CD14-positive monocyte (primary cell): ENCODE data around the gene PLCD3. TPM values are rescaled to one million over a fixed set of nuclear protein-coding genes. Genes with fewer than 3 reads are reported as not detected.

ENCODE experiments used
- DNase-seq, 3 donors: peaks; one replicate each; pipeline ENCODE4 v3.0.0-alpha.2; 2011 to 2022
- H2AFZ ChIP-seq: 2 replicates; pipeline ENCODE4 v1.6.0; 2012; ENCODE audit warnings: mild to moderate bottlenecking, low read depth, low read length, inconsistent platforms; ENCODE audit not compliant: insufficient read depth, poor library complexity, severe bottlenecking
- H3K27ac ChIP-seq, 2 donors: 1 replicate in 1 of 2; 2 replicates in 1 of 2; pipeline ENCODE4 v1.5.1; 2012 to 2013; ENCODE audit warnings: low read length in 2 of 2, control low read depth in 1 of 2, inconsistent platforms in 1 of 2, low read depth in 1 of 2, mild to moderate bottlenecking in 1 of 2
- H3K27me3 ChIP-seq, 2 donors: one replicate each; pipeline versions ENCODE4 v1.6.0 to v1.6.1; 2011 to 2013; ENCODE audit warnings: low read length in 2 of 2; ENCODE audit not compliant: control insufficient read depth in 2 of 2, insufficient read depth in 2 of 2
- H3K36me3 ChIP-seq, 2 donors: replicated peaks in 1 of 2; 1 replicate in 1 of 2; 2 replicates in 1 of 2; pipeline versions ENCODE4 v1.5.1 to v1.6.1; 2012 to 2013; ENCODE audit warnings: low read length in 2 of 2, control low read depth in 1 of 2, inconsistent platforms in 1 of 2, mild to moderate bottlenecking in 1 of 2; ENCODE audit not compliant: insufficient read depth in 2 of 2, control insufficient read depth in 1 of 2
- H3K4me1 ChIP-seq, 2 donors: 1 replicate in 1 of 2; 2 replicates in 1 of 2; pipeline versions ENCODE4 v1.5.1 to v1.6.1; 2012 to 2013; ENCODE audit warnings: low read length in 2 of 2, control low read depth in 1 of 2, inconsistent platforms in 1 of 2, mild to moderate bottlenecking in 1 of 2, moderate library complexity in 1 of 2; ENCODE audit not compliant: insufficient read depth in 2 of 2, control insufficient read depth in 1 of 2
- H3K4me2 ChIP-seq: replicated peaks from 2 replicates; pipeline ENCODE3; 2012; ENCODE audit warnings: low read length, moderate library complexity, mild to moderate bottlenecking; ENCODE audit not compliant: poor library complexity, severe bottlenecking; ENCODE audit errors: extremely low read depth
- H3K4me3 ChIP-seq, 3 experiments: fragments of 200-600 bp in 1 of 3; sonication (generic) in 1 of 3; replicated peaks in 1 of 3; 1 replicate in 2 of 3; 2 replicates in 1 of 3; pipeline ENCODE4 v1.5.1; 2011 to 2013; ENCODE audit warnings: low read length in 3 of 3, mild to moderate bottlenecking in 3 of 3, control low read depth in 2 of 3, low read depth in 2 of 3, inconsistent platforms in 1 of 3, moderate library complexity in 1 of 3
- H3K79me2 ChIP-seq: 2 replicates; pipeline ENCODE4 v1.6.0; 2012; ENCODE audit warnings: mild to moderate bottlenecking, control low read depth, inconsistent platforms, low read length, moderate library complexity; ENCODE audit not compliant: insufficient read depth
- H3K9ac ChIP-seq: 2 replicates; pipeline ENCODE4 v1.6.0; 2017; ENCODE audit warnings: low read length, mild to moderate bottlenecking; ENCODE audit not compliant: insufficient read depth, poor library complexity, severe bottlenecking
- H3K9me3 ChIP-seq, 2 donors: replicated peaks in 1 of 2; 1 replicate in 1 of 2; 2 replicates in 1 of 2; pipeline versions ENCODE4 v1.5.1 to v1.6.1; 2012 to 2013; ENCODE audit warnings: low read length in 2 of 2, control low read depth in 1 of 2; ENCODE audit not compliant: control insufficient read depth in 1 of 2, insufficient read depth in 1 of 2
- H4K20me1 ChIP-seq: 2 replicates; pipeline ENCODE4 v1.6.0; 2012; ENCODE audit warnings: mild to moderate bottlenecking, low read length, control low read depth, moderate library complexity; ENCODE audit not compliant: insufficient read depth
- H3K27ac Mint-ChIP-seq, 7 donors: one replicate each; pipeline ENCODE4 v1.8.0; 2020; ENCODE audit warnings: mild to moderate bottlenecking in 7 of 7, mixed read lengths in 7 of 7, moderate library complexity in 6 of 7, inconsistent platforms in 2 of 7
- H3K27me3 Mint-ChIP-seq, 3 donors: one replicate each; pipeline ENCODE4 v1.8.0; 2021 to 2022; ENCODE audit warnings: low read depth in 3 of 3, mild to moderate bottlenecking in 3 of 3, mixed read lengths in 3 of 3, moderate library complexity in 3 of 3, inconsistent platforms in 1 of 3
- H3K36me3 Mint-ChIP-seq, 2 donors: one replicate each; pipeline ENCODE4 v1.8.0; 2020; ENCODE audit warnings: mixed read lengths in 2 of 2, inconsistent platforms in 1 of 2, mild to moderate bottlenecking in 1 of 2
- H3K4me1 Mint-ChIP-seq: one replicate; pipeline ENCODE4 v1.8.0; 2020; ENCODE audit warnings: mild to moderate bottlenecking, mixed read lengths
- H3K4me3 Mint-ChIP-seq, 2 donors: one replicate each; pipeline ENCODE4 v1.8.0; 2020; ENCODE audit warnings: mild to moderate bottlenecking in 2 of 2, mixed read lengths in 2 of 2, moderate library complexity in 1 of 2
- H3K9me3 Mint-ChIP-seq, 7 donors: one replicate each; pipeline ENCODE4 v1.8.0; 2020 to 2022; ENCODE audit warnings: mixed read lengths in 7 of 7, mild to moderate bottlenecking in 6 of 7, moderate library complexity in 6 of 7, inconsistent platforms in 2 of 7
- CTCF ChIP-seq: fragments of 200-600 bp; IDR thresholded peaks from one replicate; pipeline ENCODE4 v1.8.0; 2022; ENCODE audit warnings: antibody characterized with exemption, mild to moderate bottlenecking
- WGBS: methylation state at CpG from one replicate; pipeline ENCODE4 v1.1.5; 2013; ENCODE audit warnings: missing lambda C conversion rate; ENCODE audit not compliant: insufficient coverage; 5-methylcytosine and 5-hydroxymethylcytosine counted together
- intact Hi-C, 2 donors: fragments of 100-400 bp; cut with micrococcal nuclease; formaldehyde crosslinking; loops; one replicate each; pipeline versions ENCODE4 v1.15.0 to v1.15.1; 2023
- polyA plus RNA-seq, 3 donors: library from polyadenylated mRNA; depleted of rRNA in 1 of 3; unstranded in 2 of 3; stranded (reverse) in 1 of 3; fragments of 300-500 nt in 2 of 3; fragments of >200 nt in 1 of 3; fragmentation: Illumina TruSeq in 2 of 3; gene quantifications; 1 replicate in 2 of 3; 2 replicates in 1 of 3; pipeline ENCODE4 v1.2.3, GENCODE V29; 2012 to 2021

Gene PLCD3
- polyA plus RNA-seq, 3 donors: 0.97 to 25.8 (median 2.5) TPM

DNA sequence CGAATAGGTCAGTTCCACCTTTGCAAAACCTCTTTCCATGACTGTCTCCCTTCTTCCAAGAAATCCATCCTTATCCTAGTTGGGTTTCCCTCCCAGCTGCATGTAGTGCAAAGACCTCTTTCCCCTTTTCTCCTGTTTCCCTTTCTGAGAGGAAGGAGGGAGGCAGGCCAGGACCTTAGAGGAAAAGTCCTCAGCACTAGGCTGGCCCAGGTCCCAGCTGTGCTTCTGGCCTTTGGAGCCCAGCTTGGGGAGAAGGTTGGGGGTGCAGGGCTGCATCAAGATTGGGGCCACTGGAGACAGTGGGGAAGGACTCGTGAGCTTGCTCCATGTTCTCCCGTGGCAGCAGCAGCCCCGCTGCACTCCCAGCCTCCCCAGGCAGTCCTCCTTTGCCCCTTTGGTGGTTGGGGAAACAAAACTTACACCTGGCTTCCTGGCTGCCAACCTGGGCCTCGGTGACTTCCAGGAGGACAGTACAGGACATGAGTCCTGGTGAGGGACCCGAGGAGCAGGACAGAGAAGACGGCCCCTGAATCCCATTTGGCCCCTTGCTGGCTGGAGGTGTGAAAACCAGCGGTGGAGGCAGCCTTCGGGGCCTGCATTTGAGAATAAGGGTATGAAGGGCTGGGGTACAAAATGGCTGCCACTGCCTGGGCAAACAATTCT is 29.8 kb upstream of the PLCD3 start:
- Histone ChIP-seq H3K4me1 (peaks cover 63 to 81% of the 10 kb centered on the region in 2 donors), H3K9me3 (no peaks in the 10 kb centered on the region), H3K27me3 (no peaks in the 10 kb centered on the region), H4K20me1 (no peaks in the 10 kb centered on the region), H3K4me2 (peak overlapping the region; percentile 80), H3K4me3 (peak overlapping the region; percentile 11 to 85 (median 31)), H2AFZ (peak overlapping the region; percentile 89), H3K79me2 (peaks cover 46% of the 10 kb centered on the region), H3K9ac (peak overlapping the region; percentile 22), H3K36me3 (no peaks in the 10 kb centered on the region), H3K27ac (peak overlapping the region; percentile 40 to 69)
- no peak for TF ChIP-seq CTCF
- WGBS: 64% methylated on average over 8 of the region's 9 CpGs
- intact Hi-C loops: loop anchor here in 1 of 2 donors (5.0 kb wide), 1 partner anchor 35 kb away; no protein-coding TSS in a partner anchor
- Mint-ChIP-seq H3K27ac (peak overlapping the region; percentile 95 to 100 (median 97)), H3K27me3 (no peaks in the 10 kb centered on the region), H3K9me3 (no peaks in the 10 kb centered on the region), H3K4me1 (peaks cover 61% of the 10 kb centered on the region), H3K36me3 (peaks cover 1 to 10% of the 10 kb centered on the region in 2 donors), H3K4me3 (peak overlapping the region; percentile 83 to 98)
- DNase-seq: no peak

DNA sequence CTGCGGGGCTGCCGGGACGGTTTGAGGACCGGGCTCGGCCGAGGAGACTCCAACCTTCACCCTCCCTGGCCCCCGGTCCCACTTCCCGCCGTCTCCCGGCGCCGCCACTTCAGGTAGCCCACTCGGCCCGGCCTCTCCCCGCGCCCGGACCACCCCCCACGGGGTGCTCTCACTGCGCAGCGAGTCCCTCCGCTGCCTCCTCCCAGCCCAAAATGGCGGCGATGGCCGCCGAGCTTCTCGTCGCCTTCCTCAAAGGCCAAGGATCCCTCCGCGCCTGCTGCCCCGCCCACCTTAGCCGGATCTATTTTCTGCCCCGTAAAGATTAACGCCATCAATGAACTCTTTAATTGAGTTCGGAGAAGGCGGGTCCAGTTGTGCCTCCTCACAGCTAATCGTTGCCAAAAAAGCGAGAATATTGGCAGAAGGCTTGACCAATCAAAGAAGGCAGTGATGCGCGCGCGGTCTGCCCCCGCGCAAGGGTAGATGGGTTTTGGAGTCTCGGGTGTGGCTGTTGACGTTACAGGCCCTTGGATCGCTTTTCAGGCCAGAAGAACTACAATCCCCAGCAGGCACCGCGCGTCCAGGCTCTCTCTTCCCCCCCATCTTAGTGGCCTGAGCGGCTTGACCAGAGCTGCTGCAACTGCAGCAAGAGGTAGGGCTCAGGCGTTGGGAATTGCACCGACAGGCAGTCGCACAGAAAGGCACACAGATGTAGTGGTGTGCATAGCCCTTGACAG is 29.1 kb upstream of the PLCD3 start, which contains the start of gene HEXIM2:
Gene HEXIM2 (plus strand): TSS at position 588 of the 737 bp plus-strand sequence. CDS start 919 bp downstream, outside the sequence.
- Histone ChIP-seq H3K79me2 (peaks cover 53% of the 10 kb centered on the region), H3K4me3 (peak within 1 kb of the TSS; percentile 85 to 92 (median 86)), H3K27ac (peak within 1 kb of the TSS; percentile 94 to 97), H3K27me3 (no peaks in the 10 kb centered on the region), H4K20me1 (no peaks in the 10 kb centered on the region), H3K4me1 (peaks cover 63 to 78% of the 10 kb centered on the region in 2 donors), H3K9me3 (no peaks in the 10 kb centered on the region), H2AFZ (peak within 1 kb of the TSS; percentile 89), H3K4me2 (peak within 1 kb of the TSS; percentile 80), H3K36me3 (no peaks in the 10 kb centered on the region), H3K9ac (peak within 1 kb of the TSS; percentile 99)
- peak; percentile 99 to 100 (median 100) for DNase-seq
- intact Hi-C loops: loop anchor here (1.0 to 5.0 kb wide), 2 partner anchors 13 to 36 kb away; partner anchors contain the start of gene HEXIM1 (in 2 of the 2)
- H3K4me3 Mint-ChIP-seq: peak within 1 kb of the TSS; percentile 98 to 100
- WGBS: under 1% methylated on average over 44 of the region's 53 CpGs
- H3K27me3 Mint-ChIP-seq: no peaks in the 10 kb centered on the region
- peaks cover 1 to 15% of the 10 kb centered on the region in 2 donors for H3K36me3 Mint-ChIP-seq
- H3K27ac Mint-ChIP-seq: peak within 1 kb of the TSS; percentile 96 to 100 (median 99)
- H3K9me3 Mint-ChIP-seq: no peaks in the 10 kb centered on the region
- TF ChIP-seq CTCF: no peak
- H3K4me1 Mint-ChIP-seq: peaks cover 63% of the 10 kb centered on the region
